Stimulated activated CD4-positive, alpha-beta T cell treated with anti-CD3 and anti-CD28 coated beads, TNF-alpha, amount 100 ng/mL, for 4 hours (primary cell): ENCODE data around the gene KCNG3.
"Not testable (repeated sequence)": the region's sequence is repeated elsewhere in the genome, so short reads cannot be mapped to it uniquely, and the experiment has no call there.

Source experiments
- DNase-seq, 3 experiments: peaks; one replicate each; pipeline ENCODE4 v3.0.0-alpha.2; 2020; ENCODE audit warnings: low read depth in 3 of 3

Gene KCNG3

GRCh38 chr2:42429352-42429751 is 64.4 kb downstream of the KCNG3 start:
- DNase-seq = no peak

- no peak for DNase-seq
Observed at GRCh38 chr2:42425697-42426096, 68.1 kb downstream of the KCNG3 start.

GRCh38 chr2:42424033-42424432 is 69.7 kb downstream of the KCNG3 start:
- no peak for DNase-seq

DNA sequence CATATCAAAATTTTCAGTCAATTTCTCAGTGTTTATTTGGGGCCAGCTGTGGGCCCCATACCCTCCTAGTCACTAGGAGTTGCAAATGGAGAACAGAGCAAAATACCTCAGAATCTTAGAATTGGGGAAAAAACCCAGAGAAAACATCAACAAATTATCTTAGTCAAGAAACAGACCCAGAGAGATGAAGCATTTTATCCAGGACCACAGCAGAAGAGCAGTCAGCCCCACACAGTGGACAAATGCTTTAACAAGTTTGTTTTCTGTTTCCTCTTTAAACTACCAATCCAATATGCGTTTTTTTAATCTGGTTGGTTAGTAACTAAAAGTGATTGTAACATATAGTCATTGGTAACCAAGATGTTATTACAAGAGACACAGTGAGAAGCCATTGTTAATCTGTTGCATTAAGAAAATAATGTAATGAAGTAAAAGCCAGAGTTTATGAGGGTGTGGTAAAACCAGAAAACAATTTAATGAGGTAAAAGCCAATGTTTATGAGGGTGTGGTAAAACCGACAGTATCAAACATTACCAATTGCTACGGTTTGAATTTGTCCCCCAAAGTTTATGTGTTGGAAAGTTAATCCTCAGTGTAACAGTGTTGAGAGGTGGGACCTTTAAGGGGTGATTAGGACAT is 72.1 kb downstream of the KCNG3 start:
- no peak for DNase-seq

DNA sequence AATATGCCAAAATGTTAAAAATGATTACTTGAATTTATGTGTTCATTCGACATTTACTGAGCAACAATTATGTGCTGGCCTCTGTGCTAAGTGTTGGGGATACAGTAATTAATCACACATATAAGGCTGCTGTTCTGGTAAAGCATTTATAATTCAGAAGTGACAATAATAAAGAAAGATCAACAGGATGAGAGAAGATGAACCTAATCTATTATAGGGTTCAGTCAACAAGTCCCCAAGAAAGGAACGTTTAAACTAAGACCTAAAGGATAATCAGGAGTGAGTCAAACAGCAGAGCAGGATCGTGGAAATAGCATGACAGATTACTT is 72.7 kb downstream of the KCNG3 start:
- no peak for DNase-seq

DNA sequence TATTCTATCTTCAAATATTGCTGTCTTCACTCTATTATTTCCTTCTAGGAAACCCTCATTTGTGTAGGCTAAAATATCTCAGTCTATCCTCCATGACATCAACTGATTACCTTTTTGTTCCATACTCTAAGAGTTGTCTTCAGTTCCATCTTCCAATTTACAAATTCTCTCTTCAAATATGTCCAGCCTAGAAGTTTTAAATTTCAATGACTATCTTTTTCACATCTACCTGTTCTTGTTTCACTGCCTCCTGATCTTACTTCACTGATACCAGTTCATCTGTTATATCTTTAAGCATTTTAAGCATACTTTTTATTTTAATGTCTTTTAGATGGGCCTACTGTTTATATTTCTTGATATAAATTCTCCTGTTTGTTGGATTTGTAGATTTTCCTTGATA is 79.1 kb downstream of the KCNG3 start:
- DNase-seq = no peak

- no peak for DNase-seq
Observed at GRCh38 chr2:42414158-42414557, 79.6 kb downstream of the KCNG3 start.

- no peak for DNase-seq
Observed at GRCh38 chr2:42410742-42411514, 82.9 kb downstream of the KCNG3 start.

DNA sequence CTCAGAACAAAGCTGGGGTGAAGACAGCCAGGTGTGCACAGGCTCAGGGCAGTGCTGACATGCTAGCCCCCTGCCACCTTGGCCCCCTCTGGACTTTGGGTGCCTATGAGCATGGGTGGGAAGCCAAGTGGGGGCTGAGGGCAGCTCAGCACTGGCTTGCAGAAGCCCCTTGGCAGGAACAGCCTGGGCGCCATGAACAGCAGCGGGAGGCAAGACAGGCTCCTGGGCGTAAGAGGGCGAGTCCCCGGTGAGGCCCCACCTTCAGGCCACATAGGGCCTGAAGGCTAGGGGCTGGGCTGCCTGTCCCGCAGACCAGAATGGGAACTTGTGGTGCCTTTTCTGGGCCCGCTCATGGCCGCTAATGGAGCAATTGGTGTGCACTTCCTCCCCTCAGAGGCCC is 85.8 kb downstream of the KCNG3 start:
- DNase-seq = no peak

GRCh38 chr2:42407476-42407875 is 86.3 kb downstream of the KCNG3 start:
- no peak for DNase-seq

GRCh38 chr2:42404676-42405075 is 89.1 kb downstream of the KCNG3 start:
- DNase-seq = no peak

GRCh38 chr2:42401773-42402172 is 92.0 kb downstream of the KCNG3 start:
- DNase-seq = no peak

DNA sequence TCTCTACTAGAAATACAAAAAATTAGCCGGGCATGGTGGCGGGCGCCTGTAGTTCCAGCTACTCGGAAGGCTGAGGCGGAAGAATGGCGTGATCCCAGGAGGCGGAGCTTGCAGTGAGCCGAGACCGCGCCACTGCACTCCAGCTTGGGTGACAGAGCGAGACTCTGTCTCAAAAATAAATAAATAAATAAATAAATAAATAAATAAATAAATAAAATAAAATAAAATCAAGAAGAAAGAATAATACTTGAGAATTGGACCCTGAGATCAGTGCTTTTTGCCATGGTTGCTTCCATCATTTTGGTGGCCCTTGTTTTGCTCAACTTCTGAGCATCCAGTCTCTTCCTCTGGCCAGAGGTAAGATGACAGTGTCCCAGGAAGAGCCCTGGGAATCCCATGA is 95.7 kb downstream of the KCNG3 start:
- not testable (repeated sequence) for DNase-seq

DNA sequence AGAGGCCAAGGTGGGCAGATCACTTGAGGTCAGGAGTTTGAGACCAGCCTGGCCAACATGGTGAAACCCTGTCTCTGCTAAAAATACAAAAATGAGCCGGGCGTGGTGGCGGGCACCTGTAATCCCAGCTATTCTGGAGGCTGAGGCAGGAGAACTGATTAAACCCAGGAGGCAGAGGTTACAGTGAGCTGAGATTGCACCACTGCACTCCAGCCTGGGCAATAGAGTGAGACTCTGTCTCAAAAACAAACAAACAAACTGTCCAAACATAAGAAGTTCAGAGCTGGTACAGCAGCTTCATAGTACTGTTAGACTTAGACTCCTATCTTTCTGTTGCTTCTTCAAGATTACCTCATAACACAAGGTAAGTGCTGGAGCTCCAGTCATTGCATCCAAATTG is 100.5 kb downstream of the KCNG3 start:
- not testable (repeated sequence) for DNase-seq

- DNase-seq = no peak
Observed at GRCh38 chr2:42392191-42392590, 101.6 kb downstream of the KCNG3 start.
